Neural progenitor cell (in vitro differentiated cells): ENCODE data around the gene ZNF146.
"Not testable (repeated sequence)": the region's sequence is repeated elsewhere in the genome, so short reads cannot be mapped to it uniquely, and the experiment has no call there.

Source experiments
- EZH2 ChIP-seq: fragments of 200-600 bp; sonication (generic); IDR thresholded peaks from 2 replicates; pipeline ENCODE4 v1.6.1; 2017; ENCODE audit warnings: antibody characterized with exemption, mild to moderate bottlenecking, moderate library complexity
- TF ChIP-seq, protein P1 (sequence below): fragments of 200-600 bp; sonication (generic); IDR thresholded peaks from 2 replicates; pipeline ENCODE4 v1.5.1; 2017; ENCODE audit warnings: antibody characterized with exemption, mild to moderate bottlenecking

DNA sequence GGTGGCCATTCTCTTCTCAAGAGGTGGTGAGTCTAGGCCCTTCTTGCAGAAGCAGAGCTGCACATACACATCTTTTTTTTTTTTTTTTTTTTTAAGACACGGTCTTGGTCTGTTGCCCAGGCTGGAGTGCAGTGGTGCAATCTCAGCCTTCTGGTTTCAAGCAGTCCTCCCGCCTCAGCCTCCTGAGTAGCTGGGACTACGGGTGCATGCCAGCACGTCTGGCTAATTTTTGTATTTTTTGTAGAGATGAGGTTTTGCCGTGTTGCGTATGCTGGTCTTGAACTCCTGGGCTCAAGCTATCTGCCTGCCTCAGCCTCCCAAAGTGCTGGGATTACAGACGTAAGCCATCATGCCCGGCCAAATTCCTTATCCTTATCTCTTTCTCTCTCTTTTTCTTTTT lies 41.1 kb upstream of the ZNF146 start:
- TF ChIP-seq, protein P1, sequence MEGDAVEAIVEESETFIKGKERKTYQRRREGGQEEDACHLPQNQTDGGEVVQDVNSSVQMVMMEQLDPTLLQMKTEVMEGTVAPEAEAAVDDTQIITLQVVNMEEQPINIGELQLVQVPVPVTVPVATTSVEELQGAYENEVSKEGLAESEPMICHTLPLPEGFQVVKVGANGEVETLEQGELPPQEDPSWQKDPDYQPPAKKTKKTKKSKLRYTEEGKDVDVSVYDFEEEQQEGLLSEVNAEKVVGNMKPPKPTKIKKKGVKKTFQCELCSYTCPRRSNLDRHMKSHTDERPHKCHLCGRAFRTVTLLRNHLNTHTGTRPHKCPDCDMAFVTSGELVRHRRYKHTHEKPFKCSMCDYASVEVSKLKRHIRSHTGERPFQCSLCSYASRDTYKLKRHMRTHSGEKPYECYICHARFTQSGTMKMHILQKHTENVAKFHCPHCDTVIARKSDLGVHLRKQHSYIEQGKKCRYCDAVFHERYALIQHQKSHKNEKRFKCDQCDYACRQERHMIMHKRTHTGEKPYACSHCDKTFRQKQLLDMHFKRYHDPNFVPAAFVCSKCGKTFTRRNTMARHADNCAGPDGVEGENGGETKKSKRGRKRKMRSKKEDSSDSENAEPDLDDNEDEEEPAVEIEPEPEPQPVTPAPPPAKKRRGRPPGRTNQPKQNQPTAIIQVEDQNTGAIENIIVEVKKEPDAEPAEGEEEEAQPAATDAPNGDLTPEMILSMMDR, result not testable (repeated sequence)
- not testable (repeated sequence) for TF ChIP-seq EZH2
